ENCODE results near the gene FUZ. TPM values are rescaled to one million over a fixed set of nuclear protein-coding genes. Genes with fewer than 3 reads are reported as not detected.
A peak's percentile ranks its signal among the peaks of the same experiment; 100 is the strongest.

Gene FUZ
- total RNA-seq = 10 to 100 TPM in 1 of 4 donors, 1 to 10 TPM in 3; 4.7 to 13.7 (median 8.1) TPM

GRCh38 chr19:49812997-49813861 is at the start of gene FUZ:
Gene FUZ (minus strand): TSS chr19:49813292. CDS start chr19:49813106, 186 bp downstream.
- TF ChIP-seq CTCF (IDR thresholded peaks at IDR 0.05) = peak in 3 of 6 experiments; percentile 27 to 34 (median 27)
- TF ChIP-seq POLR2A (IDR thresholded peaks at IDR 0.05) = no peak
- H3K4me3 ChIP-seq = peak within 1 kb of the TSS; percentile 64 to 83 (median 70)
- H3K27me3 ChIP-seq = no peaks in the 10 kb centered on the region
- peak within 1 kb of the TSS; percentile 66 to 93 (median 90) for H3K27ac ChIP-seq
- peaks cover 13 to 62% (median 22%) of the 10 kb centered on the region in 3 donors for H3K4me1 ChIP-seq
- no peaks in the 10 kb centered on the region for H3K9me3 ChIP-seq
- DNase-seq = peak; percentile 85
- 0 to 1% methylated on average over 23 to 25 of the region's 45 CpGs for WGBS, 2 donors
- H3K36me3 ChIP-seq = no peaks in the 10 kb centered on the region
- intact Hi-C loops (cut with DNase I) = loop anchor here (10.0 kb wide), 1 partner anchor 62 kb away; the partner anchor contains the start of genes AKT1S1 and TBC1D17

GRCh38 chr19:49862391-49863253 is 49.5 kb upstream of the FUZ start:
- WGBS, 2 donors = 78 to 85% methylated on average over 19 to 39 of the region's 49 CpGs
- no peak for TF ChIP-seq CTCF (IDR thresholded peaks at IDR 0.05)
- TF ChIP-seq POLR2A (IDR thresholded peaks at IDR 0.05) = no peak
- peaks cover 25 to 75% (median 49%) of the 10 kb centered on the region in 3 donors for H3K36me3 ChIP-seq
- H3K27ac ChIP-seq = peak overlapping the region in 1 of 4 donors; percentile 5
- H3K9me3 ChIP-seq = no peaks in the 10 kb centered on the region
- no peak for DNase-seq
- H3K27me3 ChIP-seq = no peaks in the 10 kb centered on the region
- H3K4me3 ChIP-seq = no peak overlapping the region
- intact Hi-C loops (cut with DNase I) = no loop called here
- H3K4me1 ChIP-seq = peaks cover 15 to 52% (median 23%) of the 10 kb centered on the region in 3 donors

GRCh38 chr19:49861541-49862378 is 48.7 kb upstream of the FUZ start:
- Histone ChIP-seq H3K36me3 (peaks cover 27 to 83% (median 56%) of the 10 kb centered on the region in 3 donors), H3K9me3 (no peaks in the 10 kb centered on the region), H3K27me3 (no peaks in the 10 kb centered on the region), H3K27ac (peak overlapping the region; percentile 33 to 79 (median 58)), H3K4me1 (peaks cover 15 to 47% (median 23%) of the 10 kb centered on the region in 3 donors), H3K4me3 (peak overlapping the region in 1 of 4 donors; percentile 15)
- TF ChIP-seq CTCF (IDR thresholded peaks at IDR 0.05) = no peak
- no peak for TF ChIP-seq POLR2A (IDR thresholded peaks at IDR 0.05)
- no peak for DNase-seq
- intact Hi-C loops (cut with DNase I) = no loop called here
- WGBS, 2 donors = 78 to 86% methylated on average over 8 to 9 of the region's 60 CpGs

- no peak for DNase-seq
- H3K27ac ChIP-seq = peak overlapping the region; percentile 33 to 79 (median 58)
These were observed 48.0 kb upstream of the FUZ start for GRCh38 chr19:49861107-49861506.

More at GRCh38 chr19:49861107-49861506, 48.0 kb upstream of the FUZ start:
- intact Hi-C loops (cut with DNase I) = no loop called here
- WGBS, 2 donors = 38% methylated on average over 3 of the region's 13 CpGs; no CpG with 5 or more reads in 1 of the 2 donors
- no peaks in the 10 kb centered on the region for H3K9me3 ChIP-seq
- H3K4me1 ChIP-seq = peaks cover 8 to 41% (median 16%) of the 10 kb centered on the region in 3 donors
- H3K4me3 ChIP-seq = peak overlapping the region in 1 of 4 donors; percentile 15
- H3K27me3 ChIP-seq = no peaks in the 10 kb centered on the region
- H3K36me3 ChIP-seq = peaks cover 32 to 90% (median 60%) of the 10 kb centered on the region in 3 donors
- TF ChIP-seq CTCF (IDR thresholded peaks at IDR 0.05) = no peak
- no peak for TF ChIP-seq POLR2A (IDR thresholded peaks at IDR 0.05)

Measured in esophagus squamous epithelium (tissue), 5 donors.